GM18505 (cell line): ENCODE data around the gene TEX2.

Source experiments
- ATAC-seq: cut with Tn5 transposase; IDR thresholded peaks from one replicate; pipeline ENCODE4 v1.9.1; 2021; ENCODE audit not compliant: unreplicated experiment
- POLR2A ChIP-seq: IDR thresholded peaks from 4 replicates; pipeline ENCODE4 v1.6.1; 2011; ENCODE audit warnings: borderline replicate concordance; ENCODE audit not compliant: insufficient read depth, insufficient read length; ENCODE audit errors: extremely low read depth

The TEX2 gene

DNA sequence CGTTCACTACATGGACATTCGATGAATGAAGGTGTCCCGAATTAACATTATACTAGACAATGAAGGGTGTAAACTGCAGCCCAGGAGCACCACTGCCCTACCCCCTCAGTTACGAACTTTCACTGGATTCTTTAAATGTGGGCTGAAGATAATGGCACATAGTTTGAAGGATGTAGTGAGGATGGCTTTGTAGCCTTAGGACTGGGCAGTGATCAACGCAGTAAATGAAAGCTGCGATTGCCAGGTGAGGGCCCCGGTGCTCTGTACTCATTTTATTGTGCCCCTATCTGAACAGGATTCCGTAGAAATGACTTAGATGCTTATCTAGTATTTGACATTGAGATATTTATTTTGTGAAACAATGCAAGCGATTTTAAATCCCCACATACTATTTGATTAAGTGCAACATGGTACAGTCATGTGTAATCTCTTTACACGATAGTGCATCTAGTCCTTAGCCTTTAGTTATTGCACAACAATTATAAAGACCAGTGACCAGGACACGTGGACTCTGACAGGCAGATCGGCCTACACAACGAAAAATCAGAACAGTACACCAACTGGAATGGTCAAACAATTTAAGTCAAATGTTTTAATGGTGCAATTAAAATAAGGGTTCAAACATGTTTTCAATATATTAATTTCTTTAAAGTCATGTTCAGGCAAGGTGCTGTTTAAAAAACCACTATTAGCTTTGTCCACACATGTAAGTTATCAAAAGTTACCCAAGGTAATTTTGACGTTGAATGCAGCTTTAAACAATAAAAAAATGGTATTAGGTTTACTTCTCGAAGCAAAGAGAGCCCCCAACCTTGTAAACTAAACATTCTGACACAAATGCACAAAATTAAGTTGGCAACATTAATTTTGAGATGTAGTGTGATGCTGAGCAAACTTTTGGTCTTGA, 115.7 kb downstream of the TEX2 start:
- peak; percentile 60 for TF ChIP-seq POLR2A
- no peak for ATAC-seq

DNA sequence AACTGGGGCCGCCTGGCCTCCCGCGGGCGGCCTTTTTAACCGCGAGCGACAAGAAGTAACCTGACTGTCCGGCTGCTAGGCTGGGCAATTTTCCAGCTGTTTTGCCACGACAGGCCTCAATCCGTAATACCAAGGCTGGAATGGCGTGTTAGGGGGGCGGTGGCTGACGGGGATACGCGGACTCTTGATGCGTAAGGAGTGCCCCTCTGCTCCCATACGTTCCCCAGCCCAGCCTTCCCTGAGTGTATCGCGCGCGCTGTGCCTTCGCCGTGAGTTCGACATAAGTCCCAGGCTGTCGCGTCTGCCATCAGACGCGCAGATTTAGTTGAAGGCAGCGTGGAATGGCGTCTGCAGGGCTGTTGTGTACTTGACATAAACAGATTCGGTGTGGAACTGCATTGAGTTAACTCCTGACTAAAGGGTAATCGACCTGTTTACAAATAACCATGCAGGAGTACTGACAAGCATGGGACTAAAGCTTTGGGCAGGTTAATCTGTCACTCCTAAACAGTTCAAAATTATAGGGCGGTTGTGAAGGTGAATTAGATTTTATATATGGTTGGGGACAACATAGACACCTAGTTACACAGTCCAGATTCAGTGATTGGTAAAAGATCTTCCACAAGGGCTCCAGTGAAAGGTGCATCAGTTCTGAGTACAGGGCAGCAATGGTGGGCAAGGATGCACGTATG, 116.5 kb downstream of the TEX2 start:
- peak; percentile 2 for ATAC-seq
- TF ChIP-seq POLR2A, result peak; percentile 63

DNA sequence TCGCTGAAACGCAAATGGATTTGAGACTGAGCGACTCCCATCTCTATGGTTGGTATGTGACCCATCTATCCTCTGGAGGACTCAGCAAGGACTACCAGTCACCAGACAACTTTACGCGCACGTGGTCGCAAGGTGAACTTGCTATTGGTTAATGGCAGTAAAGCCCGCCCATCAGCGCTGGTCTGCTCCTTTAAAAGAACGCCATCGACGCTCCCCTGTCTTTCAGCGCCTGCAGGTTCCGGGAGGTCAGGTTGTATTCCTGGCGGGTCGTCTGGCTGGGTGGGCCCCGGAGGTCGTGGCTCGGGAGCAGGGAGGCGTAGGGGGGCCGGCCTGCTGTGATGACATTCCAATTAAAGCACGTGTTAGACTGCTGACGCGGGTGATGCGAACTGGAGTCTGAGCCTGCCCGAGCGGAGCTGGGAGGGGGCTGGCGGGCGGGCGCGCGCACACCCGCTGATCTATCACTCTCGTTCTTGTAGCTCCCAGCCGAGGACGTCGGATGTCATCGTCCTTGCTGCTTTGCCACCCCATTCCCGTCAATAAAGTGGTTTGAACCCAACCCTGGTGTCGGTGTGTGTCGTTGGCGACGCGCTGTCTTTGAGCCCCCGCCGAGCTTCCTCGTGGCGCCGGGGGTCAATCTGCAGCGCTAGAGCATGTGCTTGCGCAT, 117.2 kb downstream of the TEX2 start:
- TF ChIP-seq POLR2A, result peak; percentile 100
- ATAC-seq, result peak; percentile 91

DNA sequence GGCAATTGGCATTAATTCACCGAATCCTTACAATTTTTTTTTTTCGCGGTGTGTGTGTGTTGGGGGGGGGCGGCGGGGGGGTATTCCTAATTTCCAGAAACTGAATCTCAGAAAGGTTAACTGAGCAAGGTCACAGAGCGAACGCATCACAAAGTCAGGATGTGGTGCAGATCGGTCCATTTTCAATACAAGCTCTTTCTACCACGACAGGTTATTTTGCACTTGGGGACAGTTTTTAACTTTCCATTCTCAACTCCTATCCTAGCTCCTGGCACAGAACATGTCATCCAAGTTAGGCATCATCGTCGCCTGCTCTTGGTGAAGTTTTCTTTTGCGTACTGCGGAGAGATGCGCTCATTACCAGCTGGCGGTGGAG, 117.7 kb downstream of the TEX2 start:
- peak; percentile 7 for ATAC-seq

DNA sequence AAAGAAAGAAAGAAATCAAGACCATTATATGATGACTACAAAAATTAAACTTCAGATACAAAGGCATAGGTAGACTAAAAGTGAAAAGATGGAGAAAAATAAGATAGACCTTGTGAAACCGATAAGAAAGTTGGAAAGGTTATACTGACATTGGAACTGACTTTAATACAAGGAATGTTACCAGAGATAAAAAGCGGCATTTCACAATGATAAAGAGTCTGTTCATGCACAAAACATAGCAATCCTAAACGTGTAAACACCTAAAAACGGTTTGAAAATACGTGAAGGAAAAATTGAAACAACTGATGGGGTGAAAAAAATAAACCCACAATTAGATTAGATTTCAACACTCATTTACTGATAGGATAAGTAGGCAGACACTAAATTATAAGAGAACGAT, 123.5 kb downstream of the TEX2 start:
- ATAC-seq, result no peak
- TF ChIP-seq POLR2A, result no peak

More for the DNA sequence above, 117.7 kb downstream of the TEX2 start:
- no peak for TF ChIP-seq POLR2A

DNA sequence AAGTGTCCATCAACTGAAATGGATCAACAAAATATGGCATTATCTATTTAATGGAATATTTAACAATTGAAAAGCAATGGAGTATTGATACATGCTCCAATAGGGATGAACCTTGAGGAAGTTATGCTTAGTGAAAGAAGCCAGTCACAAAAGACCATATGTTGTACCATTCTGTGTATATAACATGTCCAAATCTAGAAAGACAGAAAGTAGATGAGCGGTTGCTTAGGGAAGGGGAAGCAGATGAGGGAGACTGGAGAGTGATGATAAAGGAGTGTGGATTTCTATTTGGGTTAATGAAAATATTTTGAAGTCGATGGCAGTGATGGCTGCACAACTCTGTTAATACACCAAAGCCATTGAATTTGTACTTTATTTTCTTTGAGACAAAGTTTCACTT, 124.6 kb downstream of the TEX2 start:
- TF ChIP-seq POLR2A, result no peak
- ATAC-seq, result no peak

DNA sequence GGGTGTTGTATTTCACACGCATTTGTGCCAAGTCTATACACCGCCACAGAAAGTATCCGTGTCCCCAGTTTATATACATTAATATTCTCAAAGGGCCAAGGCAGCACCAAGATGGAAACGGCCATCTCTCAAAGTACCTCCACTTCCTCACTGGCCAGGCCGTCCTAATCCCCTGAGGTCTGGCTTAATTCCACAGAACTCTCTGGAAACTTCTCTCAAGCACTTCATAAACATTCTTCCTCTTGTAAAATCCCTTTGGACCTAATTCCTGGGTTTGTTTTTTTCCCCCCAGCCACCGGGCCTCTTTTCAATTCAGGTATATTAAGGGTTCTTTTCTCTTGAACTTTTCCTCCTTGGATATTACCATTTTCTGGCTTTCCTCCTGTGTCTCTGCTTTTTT, 128.1 kb downstream of the TEX2 start:
- no peak for ATAC-seq
- no peak for TF ChIP-seq POLR2A

DNA sequence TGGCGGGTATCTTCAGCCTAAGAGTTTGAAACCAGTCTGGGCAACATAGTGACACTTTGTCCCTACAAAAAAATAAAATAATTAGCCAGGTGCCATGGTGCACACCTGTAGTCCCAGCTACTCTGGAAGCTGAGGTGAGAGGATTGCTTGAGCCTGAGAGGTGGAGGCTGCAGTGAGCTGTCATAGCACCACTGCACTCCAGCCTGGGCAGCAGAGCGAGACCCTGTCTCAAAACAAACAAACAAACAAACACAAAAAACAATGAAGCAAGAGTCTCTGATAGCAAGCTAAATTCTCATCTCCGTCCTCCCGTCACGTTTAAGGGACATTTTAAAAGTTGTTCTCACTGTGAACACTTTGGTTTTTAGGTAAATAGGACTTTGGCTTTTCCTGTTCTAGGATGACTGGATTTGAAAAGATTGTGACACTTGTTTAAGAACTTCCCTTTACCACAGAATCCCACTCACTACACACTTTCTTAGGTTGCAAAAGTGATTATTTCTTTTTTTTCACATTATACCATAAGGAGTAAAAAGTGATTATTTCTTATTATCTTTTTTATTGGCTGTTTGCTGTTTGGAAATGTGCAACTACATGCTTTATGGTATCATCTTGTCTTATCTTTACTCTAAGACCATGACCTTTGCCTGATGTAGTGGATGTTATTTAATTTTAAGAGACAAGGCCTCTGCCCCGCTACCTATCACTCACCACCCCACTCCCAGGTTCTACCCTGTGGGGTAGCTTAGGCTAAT, 128.7 kb downstream of the TEX2 start:
- no peak for TF ChIP-seq POLR2A
- no peak for ATAC-seq

DNA sequence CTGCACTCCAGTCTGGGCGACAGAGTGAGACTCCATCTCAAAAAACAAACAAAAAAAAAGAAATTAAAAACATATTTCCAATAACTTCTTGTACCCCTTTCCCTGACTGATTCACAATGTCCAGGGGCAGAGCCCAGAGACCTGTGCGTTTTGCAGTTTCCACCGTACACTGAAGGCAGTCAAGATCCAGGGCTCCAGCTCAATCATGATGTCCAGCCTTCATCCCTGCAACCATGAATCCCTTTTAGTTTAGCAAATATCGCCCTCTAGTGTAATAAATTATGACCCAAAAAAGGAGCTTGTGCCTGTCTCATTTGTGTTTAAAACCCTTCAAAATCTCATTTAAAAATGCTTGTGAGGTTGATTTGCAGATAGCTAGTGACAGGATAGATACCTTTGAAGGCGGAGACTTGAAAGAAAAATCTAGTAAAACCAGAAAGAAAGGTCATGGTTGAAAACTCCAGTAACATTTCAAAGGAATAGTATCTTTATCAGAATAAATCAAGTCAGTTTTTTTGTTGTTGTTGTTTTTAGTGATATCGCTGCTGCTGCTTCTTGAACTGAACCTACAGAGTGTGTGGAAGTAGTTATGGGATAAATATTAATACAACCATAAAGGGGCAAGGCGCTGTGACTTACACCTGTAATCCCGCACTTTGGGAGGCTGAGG, 129.4 kb downstream of the TEX2 start:
- TF ChIP-seq POLR2A, result no peak
- no peak for ATAC-seq

DNA sequence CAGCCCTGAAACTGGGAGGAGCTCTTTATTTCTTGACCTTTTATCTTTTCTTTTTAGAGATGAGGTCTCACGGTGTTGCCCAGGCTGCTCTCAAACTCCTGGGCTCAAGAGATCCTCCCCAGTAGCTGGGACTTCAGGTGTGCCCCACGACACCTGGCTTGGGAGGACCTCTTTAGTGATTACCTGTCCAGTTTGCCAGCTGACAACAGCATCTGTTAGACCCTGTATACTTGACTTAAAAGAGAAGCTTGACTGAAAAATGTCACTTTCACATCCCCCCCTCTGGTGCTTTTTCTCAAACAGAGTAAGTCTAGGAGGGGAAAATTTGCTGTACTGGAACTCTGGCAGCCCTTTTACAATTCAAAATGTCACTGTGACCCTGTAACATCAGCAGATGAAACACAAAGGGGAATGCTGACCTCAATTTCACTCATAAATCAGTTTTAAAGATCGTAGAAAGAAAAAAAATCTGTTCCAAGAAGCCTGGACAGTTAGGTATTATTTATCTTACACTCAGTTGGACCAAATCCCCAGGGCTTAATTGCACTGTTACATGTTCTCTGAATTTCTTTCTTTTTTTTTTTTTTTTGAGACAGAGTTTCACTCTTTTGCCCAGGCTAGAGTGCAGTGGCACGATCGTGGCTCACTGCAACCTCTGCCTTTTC, 131.3 kb downstream of the TEX2 start:
- ATAC-seq, result no peak
- TF ChIP-seq POLR2A, result no peak

DNA sequence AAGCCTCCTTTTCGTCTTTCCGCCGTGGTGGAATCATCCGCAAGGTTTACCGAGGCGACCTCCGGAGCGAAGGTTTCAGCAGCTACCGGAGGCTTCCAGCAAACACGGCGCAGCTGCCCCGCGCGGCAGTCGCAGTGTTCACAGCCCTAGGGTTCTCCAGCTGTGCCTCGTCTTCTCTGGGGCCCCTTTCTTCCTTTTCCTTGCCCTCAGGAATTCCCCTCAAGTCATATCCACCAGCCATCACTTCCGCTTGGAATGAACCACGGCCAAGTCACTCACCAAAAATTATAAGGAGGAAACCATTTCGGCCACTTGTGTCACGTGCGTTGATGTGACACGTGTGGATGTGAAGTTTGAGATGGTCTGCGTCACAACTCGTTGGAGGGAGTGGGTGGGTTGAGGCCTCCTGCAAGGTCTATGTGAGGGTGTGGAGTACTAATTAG, 132.5 kb downstream of the TEX2 start:
- peak; percentile 9 for ATAC-seq

More for the DNA sequence above, 132.5 kb downstream of the TEX2 start:
- TF ChIP-seq POLR2A, result no peak
